WTC11 (cell line): ENCODE data around the gene PTPRO. TPM values are rescaled to one million over a fixed set of nuclear protein-coding genes. Genes with fewer than 3 reads are reported as not detected.

Source experiments
- ATAC-seq: fragments of 200-7000 bp; cut with Tn5 transposase; 2 replicates; pipeline ENCODE4 v1.10.0; 2021; ENCODE audit warnings: mild to moderate bottlenecking, moderate library complexity
- CTCF ChIA-PET: fragments of 300-600 bp; sonication (Branson Sonifier 250); formaldehyde crosslinking; loops from one replicate; lab custom pipeline; 2021; ENCODE audit warnings: antibody characterized with exemption; lab: Charles Lee
- POLR2A ChIA-PET: fragments of 350-600 bp; sonication (Branson Sonifier 250); formaldehyde crosslinking; loops from one replicate; lab custom pipeline; 2021; ENCODE audit warnings: antibody characterized with exemption; lab: Charles Lee
- DNase-seq: peaks from one replicate; pipeline ENCODE4 v3.0.0; 2021; ENCODE audit warnings: low spot score
- H3K27ac Mint-ChIP-seq: 2 replicates; pipeline ENCODE4 v1.8.0; 2021; ENCODE audit warnings: mixed read lengths
- H3K27me3 Mint-ChIP-seq: 2 replicates; pipeline ENCODE4 v1.8.0; 2021; ENCODE audit warnings: low read depth, mild to moderate bottlenecking, moderate library complexity, mixed read lengths
- H3K36me3 Mint-ChIP-seq: 2 replicates; pipeline ENCODE4 v1.8.0; 2021; ENCODE audit warnings: mixed read lengths
- H3K4me1 Mint-ChIP-seq: 2 replicates; pipeline ENCODE4 v1.8.0; 2022; ENCODE audit warnings: mixed read lengths
- H3K4me3 Mint-ChIP-seq: 2 replicates; pipeline ENCODE4 v1.8.0; 2021; ENCODE audit warnings: mild to moderate bottlenecking, moderate library complexity, mixed read lengths
- H3K9me3 Mint-ChIP-seq: 2 replicates; pipeline ENCODE4 v1.8.0; 2021; ENCODE audit warnings: mixed read lengths
- CREM ChIP-seq: sonication (generic); formaldehyde crosslinking; IDR thresholded peaks from 2 replicates; pipeline ENCODE4 v1.8.1; 2022; ENCODE audit warnings: mild to moderate bottlenecking, missing genetic modification reagents, moderate library complexity
- ELF4 ChIP-seq: sonication (generic); formaldehyde crosslinking; IDR thresholded peaks from 2 replicates; pipeline ENCODE4 v1.8.1; 2022; ENCODE audit warnings: low read depth, mild to moderate bottlenecking, moderate library complexity, missing genetic modification reagents
- FOXP1 ChIP-seq: sonication (generic); formaldehyde crosslinking; IDR thresholded peaks from 2 replicates; pipeline ENCODE4 v1.8.0; 2022; ENCODE audit warnings: missing genetic modification reagents, mild to moderate bottlenecking, moderate library complexity, borderline replicate concordance
- JAZF1 ChIP-seq: fragments of 250-450 bp; sonication (Bioruptor Pico); IDR thresholded peaks from 2 replicates; pipeline ENCODE4 v1.9.0; 2021; ENCODE audit warnings: moderate library complexity, mild to moderate bottlenecking, inconsistent platforms
- JUN ChIP-seq: sonication (generic); formaldehyde crosslinking; IDR thresholded peaks from 2 replicates; pipeline ENCODE4 v1.8.0; 2023; ENCODE audit warnings: mild to moderate bottlenecking, missing genetic modification reagents
- MXD4 ChIP-seq: fragments of 250-450 bp; sonication (Bioruptor Pico); IDR thresholded peaks from 2 replicates; pipeline ENCODE4 v1.8.0; 2021; ENCODE audit warnings: mild to moderate bottlenecking, moderate library complexity, borderline replicate concordance
- NFYB ChIP-seq: sonication (generic); formaldehyde crosslinking; conservative IDR thresholded peaks from 2 replicates; pipeline ENCODE4 v1.8.0; 2022; ENCODE audit warnings: low read depth, missing genetic modification reagents
- NR3C1 ChIP-seq: sonication (generic); formaldehyde crosslinking; conservative IDR thresholded peaks from 2 replicates; pipeline ENCODE4 v1.8.1; 2023; ENCODE audit warnings: low read depth, mild to moderate bottlenecking, missing genetic modification reagents
- PREB ChIP-seq: sonication (generic); formaldehyde crosslinking; IDR thresholded peaks from 2 replicates; pipeline ENCODE4 v1.8.1; 2022; ENCODE audit warnings: mild to moderate bottlenecking, missing genetic modification reagents, moderate library complexity, borderline replicate concordance
- PRRX2 ChIP-seq: fragments of 250-450 bp; sonication (Bioruptor Pico); IDR thresholded peaks from 2 replicates; pipeline ENCODE4 v1.8.0; 2021; ENCODE audit warnings: mild to moderate bottlenecking
- TCF7 ChIP-seq: sonication (generic); formaldehyde crosslinking; IDR thresholded peaks from 2 replicates; pipeline ENCODE4 v1.8.0; 2022; ENCODE audit warnings: mild to moderate bottlenecking, low read depth, missing genetic modification reagents, moderate library complexity
- TP53 ChIP-seq: sonication (generic); formaldehyde crosslinking; IDR thresholded peaks from 2 replicates; pipeline ENCODE4 v1.8.1; 2023; ENCODE audit warnings: mild to moderate bottlenecking, missing genetic modification reagents
- ZBTB21 ChIP-seq: sonication (generic); formaldehyde crosslinking; IDR thresholded peaks from 2 replicates; pipeline ENCODE4 v1.8.1; 2023; ENCODE audit warnings: mild to moderate bottlenecking, missing genetic modification reagents, borderline replicate concordance
- ZNF138 ChIP-seq: sonication (generic); formaldehyde crosslinking; conservative IDR thresholded peaks from 2 replicates; pipeline ENCODE4 v1.8.1; 2022; ENCODE audit warnings: mild to moderate bottlenecking, moderate library complexity, missing genetic modification reagents
- ZNF396 ChIP-seq: fragments of 250-450 bp; sonication (Bioruptor Pico); IDR thresholded peaks from 2 replicates; pipeline ENCODE4 v1.8.0; 2021; ENCODE audit warnings: mild to moderate bottlenecking, moderate library complexity, borderline replicate concordance
- ZNF532 ChIP-seq: fragments of 250-450 bp; sonication (Bioruptor Pico); IDR thresholded peaks from 2 replicates; pipeline ENCODE4 v1.9.0; 2021; ENCODE audit warnings: mild to moderate bottlenecking, borderline replicate concordance
- total RNA-seq: library from RNA; stranded (reverse); gene quantifications from 3 replicates; pipeline ENCODE4 v1.2.3, GENCODE V29; 2021
- TF ChIP-seq, protein P1 (sequence below): fragments of 250-450 bp; sonication (Bioruptor Pico); IDR thresholded peaks from 2 replicates; pipeline ENCODE4 v1.9.0; 2021; ENCODE audit warnings: mild to moderate bottlenecking
- TF ChIP-seq, protein P2 (sequence below): sonication (generic); formaldehyde crosslinking; IDR thresholded peaks from 2 replicates; pipeline ENCODE4 v1.8.0; 2022; ENCODE audit warnings: mild to moderate bottlenecking, missing genetic modification reagents
- TF ChIP-seq, protein P3 (sequence below): sonication (generic); formaldehyde crosslinking; IDR thresholded peaks from 2 replicates; pipeline ENCODE4 v1.8.0; 2023; ENCODE audit warnings: mild to moderate bottlenecking, missing genetic modification reagents
- TF ChIP-seq, protein P4 (sequence below): sonication (generic); formaldehyde crosslinking; IDR thresholded peaks from 2 replicates; pipeline ENCODE4 v1.8.1; 2022; ENCODE audit warnings: low read depth, mild to moderate bottlenecking, moderate library complexity, missing genetic modification reagents, borderline replicate concordance

PTPRO gene
- total RNA-seq, 1 experiment from 2014 or later = 1.1 TPM

DNA sequence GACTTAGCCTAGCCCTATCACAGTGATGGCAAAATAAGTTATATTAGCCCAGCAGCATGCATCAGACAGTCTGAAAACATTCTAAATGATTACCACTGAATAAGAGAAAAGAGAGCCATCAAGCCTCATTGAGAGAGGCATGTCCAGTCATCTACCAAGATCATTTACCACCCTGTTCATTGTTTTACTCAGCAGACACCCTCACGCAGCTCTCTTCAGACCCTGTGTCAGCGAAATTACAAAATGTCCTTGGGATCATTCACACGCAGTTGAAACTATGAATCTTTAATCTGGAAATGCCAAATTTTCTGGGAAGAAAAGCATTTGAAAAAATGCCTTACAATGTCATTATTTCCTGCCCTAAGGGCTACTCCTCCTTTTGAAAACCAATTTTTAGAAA lies 89.5 kb downstream of the PTPRO start:
- ChIA-PET CTCF (no interaction called here), POLR2A (no interaction called here)
- H3K4me3 Mint-ChIP-seq = no peak overlapping the region
- H3K27ac Mint-ChIP-seq = no peak overlapping the region
- H3K9me3 Mint-ChIP-seq = no peaks in the 10 kb centered on the region
- TF ChIP-seq CREM (CRISPR knock-in tag) = no peak
- no peak for TF ChIP-seq ZBTB21 (CRISPR knock-in tag)
- TF ChIP-seq, protein P1, sequence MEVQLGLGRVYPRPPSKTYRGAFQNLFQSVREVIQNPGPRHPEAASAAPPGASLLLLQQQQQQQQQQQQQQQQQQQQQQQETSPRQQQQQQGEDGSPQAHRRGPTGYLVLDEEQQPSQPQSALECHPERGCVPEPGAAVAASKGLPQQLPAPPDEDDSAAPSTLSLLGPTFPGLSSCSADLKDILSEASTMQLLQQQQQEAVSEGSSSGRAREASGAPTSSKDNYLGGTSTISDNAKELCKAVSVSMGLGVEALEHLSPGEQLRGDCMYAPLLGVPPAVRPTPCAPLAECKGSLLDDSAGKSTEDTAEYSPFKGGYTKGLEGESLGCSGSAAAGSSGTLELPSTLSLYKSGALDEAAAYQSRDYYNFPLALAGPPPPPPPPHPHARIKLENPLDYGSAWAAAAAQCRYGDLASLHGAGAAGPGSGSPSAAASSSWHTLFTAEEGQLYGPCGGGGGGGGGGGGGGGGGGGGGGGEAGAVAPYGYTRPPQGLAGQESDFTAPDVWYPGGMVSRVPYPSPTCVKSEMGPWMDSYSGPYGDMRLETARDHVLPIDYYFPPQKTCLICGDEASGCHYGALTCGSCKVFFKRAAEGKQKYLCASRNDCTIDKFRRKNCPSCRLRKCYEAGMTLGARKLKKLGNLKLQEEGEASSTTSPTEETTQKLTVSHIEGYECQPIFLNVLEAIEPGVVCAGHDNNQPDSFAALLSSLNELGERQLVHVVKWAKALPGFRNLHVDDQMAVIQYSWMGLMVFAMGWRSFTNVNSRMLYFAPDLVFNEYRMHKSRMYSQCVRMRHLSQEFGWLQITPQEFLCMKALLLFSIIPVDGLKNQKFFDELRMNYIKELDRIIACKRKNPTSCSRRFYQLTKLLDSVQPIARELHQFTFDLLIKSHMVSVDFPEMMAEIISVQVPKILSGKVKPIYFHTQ (CRISPR knock-in tag) = no peak
- TF ChIP-seq NFYB (CRISPR knock-in tag) = no peak
- TF ChIP-seq, protein P2, sequence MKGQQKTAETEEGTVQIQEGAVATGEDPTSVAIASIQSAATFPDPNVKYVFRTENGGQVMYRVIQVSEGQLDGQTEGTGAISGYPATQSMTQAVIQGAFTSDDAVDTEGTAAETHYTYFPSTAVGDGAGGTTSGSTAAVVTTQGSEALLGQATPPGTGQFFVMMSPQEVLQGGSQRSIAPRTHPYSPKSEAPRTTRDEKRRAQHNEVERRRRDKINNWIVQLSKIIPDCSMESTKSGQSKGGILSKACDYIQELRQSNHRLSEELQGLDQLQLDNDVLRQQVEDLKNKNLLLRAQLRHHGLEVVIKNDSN (CRISPR knock-in tag) = no peak
- TF ChIP-seq PRRX2 = no peak
- no peak for TF ChIP-seq ELF4
- TF ChIP-seq PREB (CRISPR knock-in tag) = no peak
- no peak for TF ChIP-seq ZNF532 (CRISPR knock-in tag)
- TF ChIP-seq, protein P3, sequence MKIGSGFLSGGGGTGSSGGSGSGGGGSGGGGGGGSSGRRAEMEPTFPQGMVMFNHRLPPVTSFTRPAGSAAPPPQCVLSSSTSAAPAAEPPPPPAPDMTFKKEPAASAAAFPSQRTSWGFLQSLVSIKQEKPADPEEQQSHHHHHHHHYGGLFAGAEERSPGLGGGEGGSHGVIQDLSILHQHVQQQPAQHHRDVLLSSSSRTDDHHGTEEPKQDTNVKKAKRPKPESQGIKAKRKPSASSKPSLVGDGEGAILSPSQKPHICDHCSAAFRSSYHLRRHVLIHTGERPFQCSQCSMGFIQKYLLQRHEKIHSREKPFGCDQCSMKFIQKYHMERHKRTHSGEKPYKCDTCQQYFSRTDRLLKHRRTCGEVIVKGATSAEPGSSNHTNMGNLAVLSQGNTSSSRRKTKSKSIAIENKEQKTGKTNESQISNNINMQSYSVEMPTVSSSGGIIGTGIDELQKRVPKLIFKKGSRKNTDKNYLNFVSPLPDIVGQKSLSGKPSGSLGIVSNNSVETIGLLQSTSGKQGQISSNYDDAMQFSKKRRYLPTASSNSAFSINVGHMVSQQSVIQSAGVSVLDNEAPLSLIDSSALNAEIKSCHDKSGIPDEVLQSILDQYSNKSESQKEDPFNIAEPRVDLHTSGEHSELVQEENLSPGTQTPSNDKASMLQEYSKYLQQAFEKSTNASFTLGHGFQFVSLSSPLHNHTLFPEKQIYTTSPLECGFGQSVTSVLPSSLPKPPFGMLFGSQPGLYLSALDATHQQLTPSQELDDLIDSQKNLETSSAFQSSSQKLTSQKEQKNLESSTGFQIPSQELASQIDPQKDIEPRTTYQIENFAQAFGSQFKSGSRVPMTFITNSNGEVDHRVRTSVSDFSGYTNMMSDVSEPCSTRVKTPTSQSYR (CRISPR knock-in tag) = no peak
- no peak for TF ChIP-seq ZNF138 (CRISPR knock-in tag)
- TF ChIP-seq FOXP1 (CRISPR knock-in tag) = no peak
- TF ChIP-seq, protein P4, sequence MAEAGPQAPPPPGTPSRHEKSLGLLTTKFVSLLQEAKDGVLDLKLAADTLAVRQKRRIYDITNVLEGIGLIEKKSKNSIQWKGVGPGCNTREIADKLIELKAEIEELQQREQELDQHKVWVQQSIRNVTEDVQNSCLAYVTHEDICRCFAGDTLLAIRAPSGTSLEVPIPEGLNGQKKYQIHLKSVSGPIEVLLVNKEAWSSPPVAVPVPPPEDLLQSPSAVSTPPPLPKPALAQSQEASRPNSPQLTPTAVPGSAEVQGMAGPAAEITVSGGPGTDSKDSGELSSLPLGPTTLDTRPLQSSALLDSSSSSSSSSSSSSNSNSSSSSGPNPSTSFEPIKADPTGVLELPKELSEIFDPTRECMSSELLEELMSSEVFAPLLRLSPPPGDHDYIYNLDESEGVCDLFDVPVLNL (CRISPR knock-in tag) = no peak
- no peak for TF ChIP-seq TP53 (CRISPR knock-in tag)
- TF ChIP-seq TCF7 (CRISPR knock-in tag) = no peak
- no peak for TF ChIP-seq NR3C1 (CRISPR knock-in tag)
- TF ChIP-seq ZNF396 (CRISPR knock-in tag) = no peak
- TF ChIP-seq JUN (CRISPR knock-in tag) = no peak
- no peak for TF ChIP-seq JAZF1 (CRISPR knock-in tag)
- no peak for TF ChIP-seq MXD4
- no peak for ATAC-seq
- no peaks in the 10 kb centered on the region for H3K36me3 Mint-ChIP-seq
- no peak for DNase-seq
- H3K27me3 Mint-ChIP-seq = no peaks in the 10 kb centered on the region
- no peaks in the 10 kb centered on the region for H3K4me1 Mint-ChIP-seq
